SKM-1 (cell line): ENCODE results near the gene ITIH1.
"Not testable (repeated sequence)": the region's sequence is repeated elsewhere in the genome, so short reads cannot be mapped to it uniquely, and the experiment has no call there.

Experiments used
- DNase-seq: peaks from one replicate; lab custom pipeline; 2025; ENCODE audit not compliant: unreplicated experiment; lab: John Stamatoyannopoulos, UW

Gene ITIH1

GRCh38 chr3:52774066-52774713, 3.2 kb upstream of the ITIH1 start:
- DNase-seq, result no peak

- no peak for DNase-seq
These were observed 2.2 kb upstream of the ITIH1 start for GRCh38 chr3:52774901-52775864.

GRCh38 chr3:52775877-52776276, 1.5 kb upstream of the ITIH1 start:
- DNase-seq, result no peak

GRCh38 chr3:52776486-52776885, 913 bp upstream of the ITIH1 start:
- not testable (repeated sequence) for DNase-seq

- DNase-seq, result no peak
These were observed 783 bp downstream of the ITIH1 start for GRCh38 chr3:52777959-52778805.

GRCh38 chr3:52779011-52779836, 1.8 kb downstream of the ITIH1 start:
- DNase-seq, result peak; percentile 26

GRCh38 chr3:52779837-52780585, 2.6 kb downstream of the ITIH1 start:
- DNase-seq, result no peak

GRCh38 chr3:52781741-52782140, 4.3 kb downstream of the ITIH1 start:
- no peak for DNase-seq

- DNase-seq, result no peak
These were observed 5.2 kb downstream of the ITIH1 start for GRCh38 chr3:52782412-52783210.

GRCh38 chr3:52783211-52783555, 5.8 kb downstream of the ITIH1 start:
- no peak for DNase-seq

- DNase-seq, result no peak
These were observed 6.7 kb downstream of the ITIH1 start for GRCh38 chr3:52784021-52784621.

- no peak for DNase-seq
These were observed 7.7 kb downstream of the ITIH1 start for GRCh38 chr3:52784931-52785590.

GRCh38 chr3:52786330-52787215, 9.2 kb downstream of the ITIH1 start:
- DNase-seq, result no peak

GRCh38 chr3:52787246-52787645, 9.8 kb downstream of the ITIH1 start:
- no peak for DNase-seq

GRCh38 chr3:52787672-52788625, 10.6 kb downstream of the ITIH1 start:
- no peak for DNase-seq
